WTC11 (cell line): ENCODE data around the gene TMEM63B.

Experiments
- ATF3 ChIP-seq: sonication (generic); formaldehyde crosslinking; conservative IDR thresholded peaks from 2 replicates; pipeline ENCODE4 v1.8.1; 2022; ENCODE audit warnings: mild to moderate bottlenecking, missing genetic modification reagents
- TCF7 ChIP-seq: sonication (generic); formaldehyde crosslinking; IDR thresholded peaks from 2 replicates; pipeline ENCODE4 v1.8.0; 2022; ENCODE audit warnings: mild to moderate bottlenecking, low read depth, missing genetic modification reagents, moderate library complexity
- USF1 ChIP-seq: sonication (generic); formaldehyde crosslinking; IDR thresholded peaks from 2 replicates; pipeline ENCODE4 v1.8.0; 2022; ENCODE audit warnings: mild to moderate bottlenecking, missing genetic modification reagents

- peak; percentile 30; the same call in 1 of the 2 replicates for TF ChIP-seq USF1
- TF ChIP-seq TCF7 = no peak
- TF ChIP-seq ATF3 (CRISPR knock-in tag) = no peak
Measured at GRCh38 chr6:44127186-44128019, at the start of gene TMEM63B, which contains the start of gene MRPL14.
